ENCODE results near the gene DSEL.

DNA sequence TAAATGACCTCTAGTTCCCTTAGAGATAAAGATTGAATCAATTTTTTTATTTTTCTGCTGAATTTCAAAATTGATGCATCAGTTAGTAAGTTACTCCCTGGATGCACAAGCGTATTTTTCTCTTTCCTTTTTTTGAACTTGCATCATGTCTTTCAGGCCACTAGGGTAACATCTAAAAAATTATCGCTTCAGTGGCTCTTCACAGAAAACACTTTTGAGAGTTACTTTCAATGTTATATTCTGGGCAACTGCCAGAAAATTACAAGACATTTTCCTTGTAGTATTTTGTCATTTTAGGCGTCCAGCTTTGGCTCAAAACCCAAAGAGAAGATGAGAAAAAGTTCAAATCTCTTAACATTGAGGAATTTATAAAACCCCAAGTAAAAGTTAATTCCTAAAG, 59.8 kb downstream of the DSEL start:
- TF ChIP-seq MAZ (IDR thresholded peaks at IDR 0.05; ENCODE audit: borderline replicate concordance, low read depth, low read length) = no peak
- TF ChIP-seq, protein P1, sequence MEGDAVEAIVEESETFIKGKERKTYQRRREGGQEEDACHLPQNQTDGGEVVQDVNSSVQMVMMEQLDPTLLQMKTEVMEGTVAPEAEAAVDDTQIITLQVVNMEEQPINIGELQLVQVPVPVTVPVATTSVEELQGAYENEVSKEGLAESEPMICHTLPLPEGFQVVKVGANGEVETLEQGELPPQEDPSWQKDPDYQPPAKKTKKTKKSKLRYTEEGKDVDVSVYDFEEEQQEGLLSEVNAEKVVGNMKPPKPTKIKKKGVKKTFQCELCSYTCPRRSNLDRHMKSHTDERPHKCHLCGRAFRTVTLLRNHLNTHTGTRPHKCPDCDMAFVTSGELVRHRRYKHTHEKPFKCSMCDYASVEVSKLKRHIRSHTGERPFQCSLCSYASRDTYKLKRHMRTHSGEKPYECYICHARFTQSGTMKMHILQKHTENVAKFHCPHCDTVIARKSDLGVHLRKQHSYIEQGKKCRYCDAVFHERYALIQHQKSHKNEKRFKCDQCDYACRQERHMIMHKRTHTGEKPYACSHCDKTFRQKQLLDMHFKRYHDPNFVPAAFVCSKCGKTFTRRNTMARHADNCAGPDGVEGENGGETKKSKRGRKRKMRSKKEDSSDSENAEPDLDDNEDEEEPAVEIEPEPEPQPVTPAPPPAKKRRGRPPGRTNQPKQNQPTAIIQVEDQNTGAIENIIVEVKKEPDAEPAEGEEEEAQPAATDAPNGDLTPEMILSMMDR (conservative IDR thresholded peaks at IDR 0.05; ENCODE audit: low read depth, low read length) = no peak
- TF ChIP-seq POLR2A (IDR thresholded peaks at IDR 0.05; ENCODE audit: low read depth, low read length) = no peak

Data from IMR-90 (cell line).